Measurements from ENCODE around the gene PPP2R5C. TPM values are rescaled to one million over a fixed set of nuclear protein-coding genes. Genes with fewer than 3 reads are reported as not detected.
"Not testable (repeated sequence)": the region's sequence is repeated elsewhere in the genome, so short reads cannot be mapped to it uniquely, and the experiment has no call there.

The PPP2R5C gene
- total RNA-seq, 2 donors from 2014 or later, result 146 to 153 TPM

- no peaks in the 10 kb centered on the region for H3K9me3 ChIP-seq
- TF ChIP-seq, protein P1, sequence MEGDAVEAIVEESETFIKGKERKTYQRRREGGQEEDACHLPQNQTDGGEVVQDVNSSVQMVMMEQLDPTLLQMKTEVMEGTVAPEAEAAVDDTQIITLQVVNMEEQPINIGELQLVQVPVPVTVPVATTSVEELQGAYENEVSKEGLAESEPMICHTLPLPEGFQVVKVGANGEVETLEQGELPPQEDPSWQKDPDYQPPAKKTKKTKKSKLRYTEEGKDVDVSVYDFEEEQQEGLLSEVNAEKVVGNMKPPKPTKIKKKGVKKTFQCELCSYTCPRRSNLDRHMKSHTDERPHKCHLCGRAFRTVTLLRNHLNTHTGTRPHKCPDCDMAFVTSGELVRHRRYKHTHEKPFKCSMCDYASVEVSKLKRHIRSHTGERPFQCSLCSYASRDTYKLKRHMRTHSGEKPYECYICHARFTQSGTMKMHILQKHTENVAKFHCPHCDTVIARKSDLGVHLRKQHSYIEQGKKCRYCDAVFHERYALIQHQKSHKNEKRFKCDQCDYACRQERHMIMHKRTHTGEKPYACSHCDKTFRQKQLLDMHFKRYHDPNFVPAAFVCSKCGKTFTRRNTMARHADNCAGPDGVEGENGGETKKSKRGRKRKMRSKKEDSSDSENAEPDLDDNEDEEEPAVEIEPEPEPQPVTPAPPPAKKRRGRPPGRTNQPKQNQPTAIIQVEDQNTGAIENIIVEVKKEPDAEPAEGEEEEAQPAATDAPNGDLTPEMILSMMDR (IDR thresholded peaks at IDR 0.05), result no peak
- no peaks in the 10 kb centered on the region for H3K36me3 ChIP-seq
- H3K27ac ChIP-seq, result no peak overlapping the region
- no peak overlapping the region for H3K9ac ChIP-seq (ENCODE audit: low read depth in 2 of 2, low read length in 2 of 2)
- no peak overlapping the region for H3K4me3 ChIP-seq
- peak; percentile 15 for DNase-seq
- intact Hi-C loops (cut with DNase I), result no loop called here
- no peaks in the 10 kb centered on the region for H3K27me3 ChIP-seq
- H3K4me1 ChIP-seq, result no peaks in the 10 kb centered on the region
Measured at GRCh38 chr14:101719045-101719645, 42.4 kb upstream of the PPP2R5C start.

GRCh38 chr14:101719708-101720107, 41.8 kb upstream of the PPP2R5C start:
- intact Hi-C loops (cut with DNase I), result no loop called here
- DNase-seq, result peak; percentile 17
- no peaks in the 10 kb centered on the region for H3K9me3 ChIP-seq
- H3K4me3 ChIP-seq, result no peak overlapping the region
- H3K36me3 ChIP-seq, result no peaks in the 10 kb centered on the region
- H3K27me3 ChIP-seq, result no peaks in the 10 kb centered on the region
- TF ChIP-seq, protein P1 (IDR thresholded peaks at IDR 0.05), result no peak
- H3K27ac ChIP-seq, result no peak overlapping the region
- H3K9ac ChIP-seq (ENCODE audit: low read depth in 2 of 2, low read length in 2 of 2), result no peak overlapping the region
- no peaks in the 10 kb centered on the region for H3K4me1 ChIP-seq

DNA sequence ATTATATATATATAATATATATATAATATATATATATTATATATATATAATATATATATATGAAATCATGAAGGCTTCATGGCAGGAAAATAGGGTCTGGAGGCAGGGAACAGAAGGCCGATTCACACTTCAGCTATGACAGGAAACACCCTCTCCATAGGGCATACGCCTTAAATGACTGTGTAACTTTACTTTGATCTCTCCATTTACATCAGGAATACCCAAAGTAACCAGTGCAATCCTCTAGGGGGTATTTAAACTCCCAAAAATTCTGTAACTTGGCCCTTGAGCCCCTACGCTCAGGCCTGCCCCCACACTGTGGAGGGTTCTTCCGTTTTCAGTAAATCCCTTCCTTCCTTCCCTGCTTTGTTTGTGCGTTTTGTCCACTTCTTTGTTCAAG, 40.4 kb upstream of the PPP2R5C start:
- intact Hi-C loops (cut with DNase I), result no loop called here
- Histone ChIP-seq H3K4me1 (no peaks in the 10 kb centered on the region), H3K9ac (ENCODE audit: low read depth in 2 of 2, low read length in 2 of 2) (peak overlapping the region; percentile 1 to 19), H3K9me3 (no peaks in the 10 kb centered on the region), H3K4me3 (no peak overlapping the region), H3K27ac (peak overlapping the region; percentile 69), H3K36me3 (no peaks in the 10 kb centered on the region), H3K27me3 (no peaks in the 10 kb centered on the region)
- TF ChIP-seq, protein P1 (IDR thresholded peaks at IDR 0.05), result no peak
- DNase-seq, result peak; percentile 17

DNA sequence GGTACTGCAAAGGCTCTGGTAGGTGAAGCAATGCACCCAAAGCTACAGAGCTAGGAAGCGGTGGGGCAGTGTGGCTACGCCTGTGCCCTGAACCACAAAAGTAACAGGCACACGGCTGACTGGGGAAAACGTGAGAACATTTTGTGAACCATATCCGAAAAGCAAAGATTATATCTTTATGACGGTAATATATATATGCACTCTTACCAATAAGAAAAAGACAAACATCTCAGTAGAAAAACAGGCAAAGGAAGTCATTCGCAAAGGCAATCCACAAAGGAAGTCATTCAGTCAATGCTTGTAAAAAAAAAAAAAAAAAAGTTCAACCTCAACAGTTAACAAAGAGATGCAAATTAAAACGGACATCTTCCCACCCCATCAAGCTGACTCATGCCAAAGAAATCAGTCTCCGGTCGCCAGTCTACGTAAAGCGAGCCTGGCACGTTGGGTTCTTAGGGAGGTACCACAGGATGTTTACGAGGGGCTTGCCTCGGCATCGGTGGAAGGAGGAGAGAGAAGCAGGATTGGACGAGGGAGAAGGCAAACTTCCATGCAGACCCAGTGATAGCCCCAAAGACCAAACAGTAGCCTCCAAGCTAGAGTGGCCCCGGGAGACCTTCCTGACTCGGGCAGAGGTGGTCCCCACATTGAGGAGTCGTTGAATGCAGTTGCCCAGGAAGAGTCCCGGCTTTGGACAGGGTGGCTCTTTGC, 39.4 kb upstream of the PPP2R5C start:
- intact Hi-C loops (cut with DNase I), result no loop called here
- Histone ChIP-seq H3K4me3 (no peak overlapping the region), H3K4me1 (no peaks in the 10 kb centered on the region), H3K27ac (peak overlapping the region; percentile 69), H3K9me3 (no peaks in the 10 kb centered on the region), H3K9ac (ENCODE audit: low read depth in 2 of 2, low read length in 2 of 2) (peak overlapping the region in 1 of 2 donors; percentile 65), H3K27me3 (no peaks in the 10 kb centered on the region), H3K36me3 (no peaks in the 10 kb centered on the region)
- DNase-seq, result peak; percentile 71
- TF ChIP-seq, protein P1 (IDR thresholded peaks at IDR 0.05), result no peak

GRCh38 chr14:101723061-101723595, 38.4 kb upstream of the PPP2R5C start:
- DNase-seq, result peak; percentile 17
- Histone ChIP-seq H3K27me3 (no peaks in the 10 kb centered on the region), H3K27ac (peak overlapping the region; percentile 69), H3K4me1 (no peaks in the 10 kb centered on the region), H3K9ac (ENCODE audit: low read depth in 2 of 2, low read length in 2 of 2) (no peak overlapping the region), H3K9me3 (no peaks in the 10 kb centered on the region), H3K4me3 (no peak overlapping the region), H3K36me3 (no peaks in the 10 kb centered on the region)
- TF ChIP-seq, protein P1 (IDR thresholded peaks at IDR 0.05), result no peak
- intact Hi-C loops (cut with DNase I), result no loop called here

DNA sequence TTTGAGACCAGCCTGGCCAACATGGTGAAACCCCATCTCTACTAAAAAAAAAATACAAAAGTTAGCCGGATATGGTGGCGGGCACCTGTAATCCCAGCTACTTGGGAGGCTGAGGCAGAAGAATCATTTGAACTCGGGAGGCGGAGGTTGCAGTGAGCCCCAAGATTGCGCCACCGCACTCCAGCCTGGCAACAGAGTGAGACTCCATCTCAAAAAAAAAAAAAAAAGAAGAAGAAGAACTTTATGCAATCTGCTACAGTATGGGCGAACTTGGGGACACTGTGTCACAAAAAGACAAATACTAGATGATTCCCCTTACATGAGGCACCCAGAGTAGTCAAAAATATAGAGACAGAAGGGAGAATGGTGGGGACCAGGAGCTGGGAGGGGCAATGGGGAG, 35.9 kb upstream of the PPP2R5C start:
- H3K4me3 ChIP-seq; H3K4me1 ChIP-seq; H3K9me3 ChIP-seq; H3K36me3 ChIP-seq; H3K9ac ChIP-seq (ENCODE audit: low read depth in 2 of 2, low read length in 2 of 2); H3K27me3 ChIP-seq; H3K27ac ChIP-seq; intact Hi-C loops (cut with DNase I): not testable (repeated sequence)
- DNase-seq, result peak; percentile 6

Data from colonic mucosa (tissue), 4 donors.